Uterus (tissue), 4 donors: ENCODE data around the gene SUGCT. TPM values are rescaled to one million over a fixed set of nuclear protein-coding genes. Genes with fewer than 3 reads are reported as not detected.
A peak's percentile ranks its signal among the peaks of the same experiment; 100 is the strongest.

Experiments
- DNase-seq, 2 donors: peaks; one replicate each; pipeline ENCODE4 v3.0.0-alpha.2; 2019 to 2020
- H3K27ac ChIP-seq, 2 donors: fragments of 200-600 bp; sonication (generic); 1 replicate in 1 of 2; 2 replicates in 1 of 2; pipeline ENCODE4 v1.5.1; 2016 to 2018
- H3K27me3 ChIP-seq, 2 donors: fragments of 200-600 bp; sonication (generic); one replicate each; pipeline ENCODE4 v1.5.1; 2018 to 2019; ENCODE audit warnings: control low read depth in 1 of 2
- H3K36me3 ChIP-seq, 2 donors: fragments of 200-600 bp; sonication (generic); one replicate each; pipeline ENCODE4 v1.5.1; 2019; ENCODE audit warnings: control low read depth in 1 of 2
- H3K4me1 ChIP-seq, 2 donors: fragments of 200-600 bp; sonication (generic); one replicate each; pipeline ENCODE4 v1.5.1; 2018 to 2019; ENCODE audit warnings: control low read depth in 1 of 2
- H3K4me3 ChIP-seq, 2 donors: fragments of 200-600 bp; sonication (generic); 1 replicate in 1 of 2; 2 replicates in 1 of 2; pipeline ENCODE4 v1.5.1; 2018 to 2019; ENCODE audit warnings: mild to moderate bottlenecking in 1 of 2
- H3K9me3 ChIP-seq, 2 donors: fragments of 200-600 bp; sonication (generic); one replicate each; pipeline ENCODE4 v1.5.1; 2019; ENCODE audit warnings: control low read depth in 1 of 2
- CTCF ChIP-seq, 4 experiments: fragments of 200-600 bp in 2 of 4; fragments of 450-650 bp in 2 of 4; sonication (generic) in 2 of 4; IDR thresholded peaks; one replicate each; pipeline ENCODE4 v1.5.1; 2016 to 2019; ENCODE audit warnings: antibody characterized with exemption in 4 of 4, mild to moderate bottlenecking in 2 of 4, moderate library complexity in 1 of 4
- POLR2A ChIP-seq, 2 donors: fragments of 450-650 bp; IDR thresholded peaks; one replicate each; pipeline ENCODE4 v1.6.1; 2016; ENCODE audit warnings: antibody characterized with exemption in 2 of 2, mild to moderate bottlenecking in 1 of 2, moderate library complexity in 1 of 2
- intact Hi-C: fragments of 100-400 bp; cut with DNase I; formaldehyde crosslinking; loops from one replicate; pipeline ENCODE4 v1.15.1; 2023; ENCODE audit warnings: low total_unique reads
- total RNA-seq, 4 donors: library from RNA; depleted of rRNA in 3 of 4; stranded (reverse); fragments of >200 nt in 3 of 4; gene quantifications; one replicate each; pipeline versions ENCODE4 v1.1.0 to v1.2.4, GENCODE V29; 2014 to 2023
- donor health status: DM: yes; HTN: yes; CAD: no.

SUGCT gene
- total RNA-seq, 4 donors from 2014 or later, result 2.0 to 9.6 (median 6.3) TPM; not detected in 1

GRCh38 chr7:40544871-40545303, 410.1 kb downstream of the SUGCT start:
- TF ChIP-seq POLR2A (IDR thresholded peaks at IDR 0.05) (no peak), CTCF (IDR thresholded peaks at IDR 0.05) (no peak)
- H3K4me3 ChIP-seq, result no peak overlapping the region
- no peaks in the 10 kb centered on the region for H3K36me3 ChIP-seq
- no peak for DNase-seq
- H3K4me1 ChIP-seq, result no peaks in the 10 kb centered on the region
- no peaks in the 10 kb centered on the region for H3K9me3 ChIP-seq
- intact Hi-C loops, result no loop called here
- no peaks in the 10 kb centered on the region for H3K27me3 ChIP-seq
- H3K27ac ChIP-seq, result peak overlapping the region; percentile 31 to 45

GRCh38 chr7:40545739-40546138, 410.9 kb downstream of the SUGCT start:
- H3K27me3 ChIP-seq, result no peaks in the 10 kb centered on the region
- no peaks in the 10 kb centered on the region for H3K36me3 ChIP-seq
- intact Hi-C loops, result no loop called here
- DNase-seq, result no peak
- TF ChIP-seq POLR2A (IDR thresholded peaks at IDR 0.05) (no peak), CTCF (IDR thresholded peaks at IDR 0.05) (no peak)
- peak overlapping the region in 1 of 2 donors; percentile 45 for H3K27ac ChIP-seq
- H3K4me1 ChIP-seq, result no peaks in the 10 kb centered on the region
- no peaks in the 10 kb centered on the region for H3K9me3 ChIP-seq
- H3K4me3 ChIP-seq, result no peak overlapping the region

- H3K9me3 ChIP-seq, result no peaks in the 10 kb centered on the region
- no peak overlapping the region for H3K4me3 ChIP-seq
- intact Hi-C loops, result no loop called here
- H3K27me3 ChIP-seq, result no peaks in the 10 kb centered on the region
- TF ChIP-seq POLR2A (IDR thresholded peaks at IDR 0.05) (no peak), CTCF (IDR thresholded peaks at IDR 0.05) (no peak)
- DNase-seq, result no peak
- H3K27ac ChIP-seq, result no peak overlapping the region
- H3K36me3 ChIP-seq, result no peaks in the 10 kb centered on the region
- H3K4me1 ChIP-seq, result no peaks in the 10 kb centered on the region
These were observed 412.1 kb downstream of the SUGCT start for GRCh38 chr7:40546616-40547501.

- intact Hi-C loops, result no loop called here
These were observed 414.7 kb downstream of the SUGCT start for GRCh38 chr7:40549372-40550039.

More at GRCh38 chr7:40549372-40550039, 414.7 kb downstream of the SUGCT start:
- no peaks in the 10 kb centered on the region for H3K27me3 ChIP-seq
- no peak overlapping the region for H3K27ac ChIP-seq
- H3K4me3 ChIP-seq, result no peak overlapping the region
- H3K36me3 ChIP-seq, result no peaks in the 10 kb centered on the region
- DNase-seq, result no peak
- no peaks in the 10 kb centered on the region for H3K9me3 ChIP-seq
- no peaks in the 10 kb centered on the region for H3K4me1 ChIP-seq
- no peak for TF ChIP-seq POLR2A (IDR thresholded peaks at IDR 0.05)
- TF ChIP-seq CTCF (IDR thresholded peaks at IDR 0.05), result no peak
